B cell (primary cell): Measurements from ENCODE around the gene CATSPERE. TPM values are rescaled to one million over a fixed set of nuclear protein-coding genes. Genes with fewer than 3 reads are reported as not detected.

Experiments
- ATAC-seq: fragments of 200-7000 bp; cut with Tn5 transposase; one replicate; pipeline ENCODE4 v1.10.0; 2021; ENCODE audit warnings: low read depth, mild to moderate bottlenecking, moderate number of reproducible peaks, moderate library complexity
- CTCF ChIA-PET: fragments of 350-600 bp; sonication (Branson Sonifier 250); formaldehyde crosslinking; loops from one replicate; lab custom pipeline; 2021; ENCODE audit warnings: antibody characterized with exemption, inconsistent platforms; lab: Charles Lee
- POLR2A ChIA-PET: fragments of 350-600 bp; sonication (Branson Sonifier 250); formaldehyde crosslinking; loops from one replicate; lab custom pipeline; 2021; ENCODE audit warnings: antibody characterized with exemption; lab: Charles Lee
- DNase-seq: peaks from one replicate; pipeline ENCODE4 v3.0.0; 2013
- H2AFZ ChIP-seq: 2 replicates; pipeline ENCODE4 v1.6.1; 2012; ENCODE audit warnings: mild to moderate bottlenecking, low read depth, low read length; ENCODE audit not compliant: insufficient read depth, poor library complexity, severe bottlenecking
- H3K27ac ChIP-seq, 2 donors: 1 replicate in 1 of 2; 2 replicates in 1 of 2; pipeline ENCODE4 v1.5.1; 2012 to 2013; ENCODE audit warnings: low read length in 2 of 2, mild to moderate bottlenecking in 2 of 2, moderate library complexity in 1 of 2
- H3K27me3 ChIP-seq, 4 experiments: fragments of 200-600 bp in 1 of 4; sonication (generic) in 1 of 4; replicated peaks in 1 of 4; 1 replicate in 2 of 4; 2 replicates in 2 of 4; pipeline versions ENCODE4 v1.6.1 to v1.7.0; 2013 to 2016; ENCODE audit warnings: low read length in 3 of 4, mild to moderate bottlenecking in 2 of 4, mixed read lengths in 1 of 4, moderate library complexity in 1 of 4; ENCODE audit not compliant: insufficient read depth in 4 of 4, control insufficient read depth in 3 of 4; ENCODE audit errors: control extremely low read depth in 1 of 4
- H3K36me3 ChIP-seq, 2 experiments: replicated peaks in 1 of 2; 1 replicate in 1 of 2; 2 replicates in 1 of 2; pipeline versions ENCODE4 v1.6.1 to v1.7.1; 2013; ENCODE audit warnings: low read length in 1 of 2; ENCODE audit not compliant: insufficient read depth in 2 of 2, control insufficient read depth in 1 of 2; ENCODE audit errors: control extremely low read depth in 1 of 2, extremely low read depth in 1 of 2
- H3K4me1 ChIP-seq, 2 donors: fragments of 200-600 bp in 1 of 2; sonication (generic) in 1 of 2; 1 replicate in 1 of 2; 2 replicates in 1 of 2; pipeline versions ENCODE4 v1.5.1 to v1.6.1; 2013 to 2017; ENCODE audit warnings: low read length in 2 of 2; ENCODE audit not compliant: control insufficient read depth in 2 of 2, insufficient read depth in 2 of 2
- H3K4me2 ChIP-seq: replicated peaks from 2 replicates; pipeline ENCODE3; 2012; ENCODE audit warnings: mild to moderate bottlenecking, low read depth, low read length; ENCODE audit not compliant: poor library complexity, severe bottlenecking
- H3K4me3 ChIP-seq, 5 experiments: fragments of 200-600 bp in 1 of 5; sonication (generic) in 1 of 5; 1 replicate in 3 of 5; 2 replicates in 2 of 5; pipeline versions ENCODE4 v1.5.1 to v1.7.0; 2011 to 2016; ENCODE audit warnings: low read length in 4 of 5, mild to moderate bottlenecking in 4 of 5, low read depth in 2 of 5, control low read depth in 1 of 5, moderate library complexity in 1 of 5; ENCODE audit not compliant: insufficient read depth in 1 of 5; ENCODE audit errors: control extremely low read depth in 1 of 5, extremely low read depth in 1 of 5
- H3K79me2 ChIP-seq: fragments of 200-600 bp; sonication (generic); one replicate; pipeline ENCODE4 v1.6.0; 2016; ENCODE audit warnings: low read length; ENCODE audit not compliant: control insufficient read depth, insufficient read depth
- H3K9ac ChIP-seq: fragments of 200-600 bp; sonication (generic); 2 replicates; pipeline ENCODE4 v1.6.1; 2017; ENCODE audit warnings: mild to moderate bottlenecking, low read length, moderate library complexity
- H3K9me3 ChIP-seq, 3 donors: one replicate each; pipeline versions ENCODE4 v1.6.1 to v1.7.1; 2013; ENCODE audit warnings: low read length in 2 of 3; ENCODE audit not compliant: control insufficient read depth in 2 of 3, insufficient read depth in 1 of 3; ENCODE audit errors: control extremely low read depth in 1 of 3
- H4K20me1 ChIP-seq: 2 replicates; pipeline ENCODE4 v1.6.0; 2012; ENCODE audit warnings: mild to moderate bottlenecking, low read length; ENCODE audit not compliant: insufficient read depth, control insufficient read depth, poor library complexity, severe bottlenecking
- H3K27ac Mint-ChIP-seq: one replicate; pipeline ENCODE4 v1.8.0; 2021; ENCODE audit warnings: mixed read lengths
- H3K27me3 Mint-ChIP-seq: one replicate; pipeline ENCODE4 v1.8.0; 2021; ENCODE audit warnings: mixed read lengths
- H3K4me1 Mint-ChIP-seq: one replicate; pipeline ENCODE4 v1.8.0; 2021; ENCODE audit warnings: mixed read lengths
- H3K4me3 Mint-ChIP-seq: one replicate; pipeline ENCODE4 v1.8.0; 2021; ENCODE audit warnings: mixed read lengths
- H3K9me3 Mint-ChIP-seq: one replicate; pipeline ENCODE4 v1.8.0; 2022; ENCODE audit warnings: mixed read lengths; ENCODE audit not compliant: insufficient read depth
- CTCF ChIP-seq: fragments of 200-600 bp; IDR thresholded peaks from one replicate; pipeline ENCODE4 v1.8.0; 2022; ENCODE audit warnings: antibody characterized with exemption, mild to moderate bottlenecking
- EZH2 ChIP-seq: IDR thresholded peaks from 2 replicates; pipeline ENCODE4 v1.6.1; 2012; ENCODE audit warnings: borderline replicate concordance, low read depth, mild to moderate bottlenecking, moderate library complexity, low read length; ENCODE audit not compliant: insufficient read depth, poor library complexity, severe bottlenecking
- WGBS: methylation state at CpG from one replicate; pipeline ENCODE4 v1.1.5; 2013; ENCODE audit warnings: missing lambda C conversion rate; ENCODE audit not compliant: insufficient coverage; 5-methylcytosine and 5-hydroxymethylcytosine counted together
- intact Hi-C: fragments of 100-400 bp; cut with micrococcal nuclease; formaldehyde crosslinking; loops from one replicate; pipeline ENCODE4 v1.10.0; 2022
- polyA plus RNA-seq: library from polyadenylated mRNA; depleted of rRNA; stranded (reverse); fragments of >200 nt; gene quantifications from 2 replicates; pipeline ENCODE4 v1.2.3, GENCODE V29; 2012
- total RNA-seq, 2 donors: library from RNA; stranded (reverse); fragments of 120-200 nt in 1 of 2; gene quantifications; 1 replicate in 1 of 2; 2 replicates in 1 of 2; pipeline versions ENCODE4 v1.2.3 to v1.2.4, GENCODE V29; 2013 to 2022

Gene CATSPERE
- total and polyA plus RNA-seq, 2 donors (not counting 1 experiment from before 2014, with no cell fraction given) = 0.82 to 3.1 TPM

GRCh38 chr1:244515680-244516079 lies 54.6 kb downstream of the CATSPERE start:
- ATAC-seq (no peak), DNase-seq (no peak)
- intact Hi-C loops = no loop called here
- no peaks in the 10 kb centered on the region for H3K4me1 ChIP-seq
- no peak overlapping the region for H3K27ac ChIP-seq
- no peaks in the 10 kb centered on the region for H3K79me2 ChIP-seq
- TF ChIP-seq CTCF = no peak
- no peak for TF ChIP-seq EZH2
- POLR2A ChIA-PET = no interaction called here
- CTCF ChIA-PET = no interaction called here
- H3K9me3 Mint-ChIP-seq = peaks cover 13% of the 10 kb centered on the region
- H3K9me3 ChIP-seq = peaks cover 3 to 13% (median 8%) of the 10 kb centered on the region in 3 donors
- H3K27me3 Mint-ChIP-seq = no peaks in the 10 kb centered on the region
- H4K20me1 ChIP-seq = no peaks in the 10 kb centered on the region
- H3K27me3 ChIP-seq = no peaks in the 10 kb centered on the region
- no peak overlapping the region for H3K27ac Mint-ChIP-seq
- H3K4me3 ChIP-seq = no peak overlapping the region
- no peak overlapping the region for H3K4me2 ChIP-seq
- no CpG with 5 or more reads among the region's 2 CpGs for WGBS
- H3K4me1 Mint-ChIP-seq = no peaks in the 10 kb centered on the region
- no peak overlapping the region for H2AFZ ChIP-seq
- H3K9ac ChIP-seq = no peak overlapping the region
- no peak overlapping the region for H3K4me3 Mint-ChIP-seq
- no peaks in the 10 kb centered on the region for H3K36me3 ChIP-seq

GRCh38 chr1:244536316-244536715 lies 75.2 kb downstream of the CATSPERE start:
- ChIA-PET CTCF (no interaction called here), POLR2A (no interaction called here)
- Histone ChIP-seq H4K20me1 (no peaks in the 10 kb centered on the region), H3K4me1 (no peaks in the 10 kb centered on the region), H2AFZ (no peak overlapping the region), H3K36me3 (no peaks in the 10 kb centered on the region), H3K79me2 (no peaks in the 10 kb centered on the region), H3K4me3 (no peak overlapping the region), H3K27ac (no peak overlapping the region), H3K9ac (no peak overlapping the region), H3K9me3 (peaks cover 0 to 11% (median 0%) of the 10 kb centered on the region in 3 donors), H3K27me3 (no peaks in the 10 kb centered on the region), H3K4me2 (no peak overlapping the region)
- ATAC-seq (no peak), DNase-seq (no peak)
- peaks cover 2% of the 10 kb centered on the region for H3K9me3 Mint-ChIP-seq
- no peak overlapping the region for H3K27ac Mint-ChIP-seq
- H3K27me3 Mint-ChIP-seq = no peaks in the 10 kb centered on the region
- 54% methylated on average over 7 of the region's 10 CpGs for WGBS
- no peaks in the 10 kb centered on the region for H3K4me1 Mint-ChIP-seq
- no peak for TF ChIP-seq EZH2
- TF ChIP-seq CTCF = no peak
- no peak overlapping the region for H3K4me3 Mint-ChIP-seq
- intact Hi-C loops = no loop called here
